Measurements from ENCODE around the gene IGSF3. TPM values are rescaled to one million over a fixed set of nuclear protein-coding genes. Genes with fewer than 3 reads are reported as not detected.
A peak's percentile ranks its signal among the peaks of the same experiment; 100 is the strongest.

Gene IGSF3
- total and polyA plus RNA-seq, 10 donors = 0.09 to 1.2 (median 0.56) TPM

- peaks cover 0 to 28% (median 11%) of the 10 kb centered on the region in 6 donors for H3K4me1 ChIP-seq
- peak overlapping the region in 5 of 8 donors; percentile 55 to 78 (median 70) for H3K27ac ChIP-seq
- no peak for TF ChIP-seq CTCF (IDR thresholded peaks at IDR 0.05 in 8 of 11, conservative IDR thresholded peaks at IDR 0.05 in 3 of 11)
- no peak for TF ChIP-seq POLR2AphosphoS5 (IDR thresholded peaks at IDR 0.05)
- no peak for TF ChIP-seq POLR2A (IDR thresholded peaks at IDR 0.05)
- intact Hi-C loops (cut with DNase I; ENCODE audit: low total_unique reads) = no loop called here
- DNase-seq = no peak
- H3K27me3 ChIP-seq (replicated peaks in 1 of 7) = no peaks in the 10 kb centered on the region
- WGBS, 5 donors = 92 to 98% (median 96%) methylated on average over 3 of the region's 3 CpGs
- no peaks in the 10 kb centered on the region for H3K9me3 ChIP-seq
- no peak overlapping the region for H3K4me3 ChIP-seq
- H3K36me3 ChIP-seq = peaks cover 0 to 70% (median 30%) of the 10 kb centered on the region in 6 donors
These were observed 134.1 kb downstream of the IGSF3 start for GRCh38 chr1:116533429-116533820.

- H3K36me3 ChIP-seq = peaks cover 0 to 66% (median 30%) of the 10 kb centered on the region in 6 donors
- no peak for DNase-seq
- peaks cover 0 to 22% (median 6%) of the 10 kb centered on the region in 6 donors for H3K4me1 ChIP-seq
- H3K27ac ChIP-seq = peak overlapping the region in 7 of 8 donors; percentile 26 to 78 (median 67)
- WGBS, 5 donors = 86 to 91% (median 90%) methylated on average over 23 of the region's 23 CpGs
- H3K27me3 ChIP-seq (replicated peaks in 1 of 7) = no peaks in the 10 kb centered on the region
- intact Hi-C loops (cut with DNase I; ENCODE audit: low total_unique reads) = no loop called here
- no peaks in the 10 kb centered on the region for H3K9me3 ChIP-seq
- H3K4me3 ChIP-seq = peak overlapping the region in 1 of 8 donors; percentile 47
- TF ChIP-seq POLR2A (IDR thresholded peaks at IDR 0.05) (no peak), POLR2AphosphoS5 (IDR thresholded peaks at IDR 0.05) (peak in 2 of 3 donors; percentile 29 to 52)
These were observed 134.7 kb downstream of the IGSF3 start for GRCh38 chr1:116532671-116533428.

- Histone ChIP-seq H3K4me3 (peak overlapping the region in 2 of 8 donors; percentile 15 to 47), H3K4me1 (peaks cover 0 to 15% (median 4%) of the 10 kb centered on the region in 6 donors), H3K27me3 (replicated peaks in 1 of 7) (no peaks in the 10 kb centered on the region), H3K9me3 (peaks cover 0 to 5% (median 0%) of the 10 kb centered on the region in 8 donors), H3K27ac (peak overlapping the region in 7 of 8 donors; percentile 26 to 78 (median 67)), H3K36me3 (peaks cover 0 to 57% (median 29%) of the 10 kb centered on the region in 6 donors)
- DNase-seq = no peak
- TF ChIP-seq POLR2AphosphoS5 (IDR thresholded peaks at IDR 0.05) = peak; percentile 68 to 85 (median 69)
- TF ChIP-seq CTCF (IDR thresholded peaks at IDR 0.05 in 8 of 11, conservative IDR thresholded peaks at IDR 0.05 in 3 of 11) = peak in 2 of 11 experiments; percentile 26
- no peak for TF ChIP-seq POLR2A (IDR thresholded peaks at IDR 0.05)
- 72 to 88% (median 77%) methylated on average over 11 to 13 of the region's 13 CpGs for WGBS, 5 donors
- intact Hi-C loops (cut with DNase I; ENCODE audit: low total_unique reads) = no loop called here
These were observed 135.6 kb downstream of the IGSF3 start for GRCh38 chr1:116531917-116532316.

- Histone ChIP-seq H3K4me1 (peaks cover 0 to 15% (median 4%) of the 10 kb centered on the region in 6 donors), H3K9me3 (peaks cover 0 to 6% (median 0%) of the 10 kb centered on the region in 8 donors), H3K27me3 (replicated peaks in 1 of 7) (no peaks in the 10 kb centered on the region), H3K36me3 (peaks cover 0 to 36% (median 17%) of the 10 kb centered on the region in 6 donors), H3K27ac (no peak overlapping the region), H3K4me3 (no peak overlapping the region)
- intact Hi-C loops (cut with DNase I; ENCODE audit: low total_unique reads) = no loop called here
- DNase-seq = no peak
- whole genome bisulfite sequencing, 5 donors = 91 to 99% (median 94%) methylated on average over 3 of the region's 3 CpGs
- no peak for TF ChIP-seq POLR2AphosphoS5 (IDR thresholded peaks at IDR 0.05)
- no peak for TF ChIP-seq CTCF (IDR thresholded peaks at IDR 0.05 in 8 of 11, conservative IDR thresholded peaks at IDR 0.05 in 3 of 11)
- TF ChIP-seq POLR2A (IDR thresholded peaks at IDR 0.05) = no peak
These were observed 137.9 kb downstream of the IGSF3 start for GRCh38 chr1:116529681-116530080.
